T-helper 2 cell (primary cell): ENCODE results near the gene PRSS53.
"Not testable (repeated sequence)": the region's sequence is repeated elsewhere in the genome, so short reads cannot be mapped to it uniquely, and the experiment has no call there.

Experiments
- DNase-seq, 5 experiments: peaks; one replicate each; pipeline versions ENCODE4 v3.0.0 to v3.0.0-alpha.2; 2012 to 2022
- total RNA-seq, 2 donors: gene quantifications; one replicate each; lab custom pipeline; 2026; lab: John Stamatoyannopoulos, UW

PRSS53 gene
- total RNA-seq, result 5.7 to 7.5 reads per million in 2 donors

DNA sequence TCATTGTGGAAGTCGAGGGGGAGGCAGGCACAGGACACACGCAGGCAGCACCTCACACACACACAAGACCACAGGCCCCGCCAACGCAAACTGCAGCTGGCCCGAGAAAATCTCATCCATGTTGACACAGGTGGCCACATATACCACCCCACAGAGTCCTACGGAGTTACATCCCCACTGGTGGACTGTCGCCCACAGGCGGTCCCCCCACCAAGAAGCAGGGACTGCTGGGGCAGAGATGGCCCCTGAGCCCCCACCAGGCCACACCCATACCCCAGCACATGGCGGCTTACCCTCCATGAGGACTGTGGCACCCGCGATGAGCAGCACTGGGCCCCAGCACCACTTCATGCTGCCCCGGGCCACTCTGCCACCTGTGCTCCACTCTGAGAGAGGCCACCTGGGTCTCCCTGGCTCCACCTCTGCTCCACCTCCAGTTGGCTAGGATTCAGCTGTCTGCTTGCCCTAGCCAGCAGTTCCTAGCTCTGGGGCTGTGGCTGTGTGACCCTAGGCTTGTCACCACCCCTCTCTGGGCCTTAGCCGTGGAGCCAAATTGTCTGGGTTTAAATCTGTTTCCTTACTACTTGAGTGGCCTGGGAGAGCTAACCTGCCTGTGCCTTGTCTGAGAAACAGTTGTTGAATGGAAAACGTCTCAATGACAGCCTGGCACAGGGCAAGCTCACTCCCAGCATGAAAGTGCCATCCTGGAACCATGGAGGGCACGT is at the start of gene PRSS53:
PRSS53 (minus strand) TSS at position 485 of the 725 bp plus-strand sequence; CDS start at position 351, 134 bp downstream.
- DNase-seq, result no peak

DNA sequence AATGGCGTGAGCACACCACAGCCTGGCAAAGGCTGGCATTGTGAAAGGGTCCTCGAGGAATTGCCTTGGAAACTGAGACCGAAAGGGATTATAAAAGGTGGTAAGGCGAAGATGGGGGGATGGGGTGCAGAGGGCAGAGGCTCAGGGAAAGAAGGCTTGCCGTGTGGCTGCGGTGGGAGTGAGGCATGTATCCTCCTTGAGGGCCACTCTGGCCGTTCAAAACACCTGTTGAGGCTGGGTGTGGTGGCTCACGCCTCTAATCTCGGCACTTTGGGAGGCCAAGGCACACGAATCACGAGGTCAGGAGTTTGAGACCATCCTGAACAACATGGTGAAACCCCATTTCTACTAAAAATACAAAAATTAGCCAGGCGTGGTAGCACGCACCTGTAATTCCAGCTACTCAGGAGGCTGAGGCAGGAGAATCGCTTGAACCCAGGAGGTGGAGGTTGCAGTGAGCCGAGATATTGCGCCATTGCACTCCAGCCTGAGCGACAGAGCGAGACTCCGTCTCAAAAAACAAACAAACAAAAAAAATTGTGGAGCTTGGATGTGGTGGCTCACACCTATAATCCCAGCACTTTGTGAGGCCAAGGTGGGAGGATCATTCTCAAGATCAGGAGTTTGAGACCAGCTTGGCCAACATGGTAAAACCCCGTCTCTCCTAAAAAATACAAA is 48.2 kb upstream of the PRSS53 start:
- DNase-seq, result not testable (repeated sequence)

DNA sequence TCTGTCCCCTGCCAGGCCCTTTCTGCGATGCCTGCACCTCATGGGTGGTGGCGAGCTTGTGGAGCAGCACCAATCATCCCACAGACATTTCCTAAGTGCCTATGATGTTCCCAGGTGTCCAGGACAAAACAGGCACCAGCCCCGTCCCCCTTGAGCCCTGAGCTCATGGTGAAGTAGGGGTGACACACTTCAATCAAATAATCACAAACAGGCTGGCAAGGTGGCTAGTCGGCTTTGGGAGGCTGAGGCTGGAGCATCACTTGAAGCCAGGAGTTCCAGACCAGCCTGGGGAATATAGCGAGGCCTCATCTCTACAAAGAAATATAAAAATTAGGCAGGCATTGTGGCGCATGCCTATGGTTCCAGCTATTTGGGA is 47.5 kb upstream of the PRSS53 start:
- DNase-seq, result no peak

DNA sequence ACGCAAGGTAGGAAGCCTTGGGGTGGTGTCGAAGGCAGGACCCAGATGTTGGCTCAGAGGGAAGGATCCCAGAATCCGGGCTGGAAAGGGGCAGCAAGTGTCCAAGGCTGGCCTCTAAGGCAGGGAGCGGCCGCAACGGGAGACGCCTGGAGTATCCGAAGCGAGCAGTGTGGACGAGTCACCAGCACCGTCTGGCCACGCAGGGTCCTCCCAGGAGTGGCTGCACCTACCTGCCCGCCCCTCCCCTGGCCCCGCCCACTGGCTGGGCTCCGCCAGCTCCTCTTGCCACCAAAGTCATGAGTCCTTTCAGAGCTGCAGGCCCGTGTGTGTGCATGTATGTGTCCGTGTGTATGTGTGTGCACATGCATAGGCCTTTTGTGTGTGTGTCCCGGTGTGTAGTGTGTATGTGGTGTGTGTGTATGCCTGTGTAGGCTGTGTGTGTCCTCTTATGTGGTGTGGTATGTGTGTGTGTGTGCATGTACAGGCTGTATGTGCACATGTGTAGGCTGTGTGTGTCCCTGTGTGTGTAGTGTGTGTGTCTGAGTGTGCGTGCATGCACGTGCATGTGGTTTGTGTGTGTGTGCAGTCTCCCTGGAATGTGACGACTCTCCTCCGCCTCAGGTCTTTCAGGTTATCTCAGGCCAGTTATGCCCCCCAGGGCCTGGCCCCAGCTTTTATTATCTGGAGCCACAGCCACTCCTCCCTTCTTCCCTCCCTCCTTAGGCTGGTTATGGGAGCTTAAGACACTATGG is 47.0 kb upstream of the PRSS53 start, which contains the start of gene PRSS8:
PRSS8 (minus strand) TSS at position 193 of the 752 bp plus-strand sequence. CDS start 229 bp downstream, outside the sequence.
- DNase-seq, result no peak

DNA sequence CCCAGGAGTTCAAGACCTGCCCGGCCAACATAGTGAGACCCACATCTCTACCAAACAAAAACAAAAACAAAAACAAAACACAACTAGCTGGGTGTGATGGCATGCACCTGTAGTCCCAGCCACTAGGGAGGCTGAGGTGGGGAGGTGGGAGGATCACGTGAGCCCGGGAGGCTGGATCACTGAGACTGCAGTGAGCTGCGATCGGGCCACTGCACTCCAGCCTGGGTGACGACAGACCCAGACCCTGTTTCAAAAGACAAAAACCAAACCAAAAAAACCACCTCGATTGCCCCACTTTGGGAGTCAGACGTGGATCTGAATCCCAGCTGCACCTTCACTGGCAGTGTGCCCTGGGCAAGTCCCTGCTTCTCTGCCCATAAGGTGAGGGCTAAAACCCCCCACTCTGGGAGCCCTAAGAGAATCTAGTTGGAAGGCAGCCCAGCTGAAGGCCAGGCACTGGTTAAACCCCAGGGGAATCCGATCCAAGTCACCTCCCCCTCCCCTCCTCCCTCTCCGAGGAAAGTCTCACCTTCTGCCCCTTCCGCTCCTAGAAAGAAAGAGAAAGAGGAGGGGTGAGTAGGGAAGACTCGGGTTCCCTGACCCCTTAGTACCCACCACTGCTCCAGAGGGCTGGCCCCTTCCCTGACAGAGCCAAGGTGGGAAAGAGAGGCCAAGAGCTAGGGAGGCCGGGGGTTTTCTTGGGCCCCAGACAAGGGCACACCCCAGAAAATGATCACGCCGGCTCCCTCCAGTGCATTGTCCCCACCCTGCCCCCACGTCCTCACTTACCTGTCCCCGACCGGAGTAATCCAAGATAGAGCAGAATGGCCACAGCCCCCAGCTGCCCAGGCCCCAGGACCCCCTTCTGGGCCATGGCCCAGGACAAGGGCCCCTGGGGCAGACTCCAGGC is 46.1 kb upstream of the PRSS53 start:
- no peak for DNase-seq

DNA sequence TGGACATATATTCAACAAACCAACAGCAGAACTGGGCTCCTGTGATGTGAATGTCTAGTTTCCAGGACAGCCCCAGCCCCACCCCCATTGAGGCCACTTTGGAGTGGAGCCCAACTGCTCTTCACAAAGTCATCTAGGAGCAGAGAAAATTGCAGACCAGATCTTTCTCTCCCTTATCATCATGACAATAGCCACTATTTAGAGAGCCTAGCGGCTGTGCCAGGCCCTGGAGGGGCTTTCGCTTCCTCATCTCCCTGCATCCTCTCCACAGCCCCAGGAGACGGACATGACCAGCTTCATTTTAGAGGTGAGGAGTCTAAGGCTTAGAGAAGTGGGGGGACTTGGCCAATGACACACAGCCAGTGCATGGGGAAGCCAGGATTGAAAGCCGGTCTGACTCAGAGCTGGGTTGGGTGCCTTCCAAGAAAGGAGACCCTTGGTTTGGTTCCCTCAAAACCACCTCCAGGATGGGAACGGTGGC is 45.4 kb upstream of the PRSS53 start:
- DNase-seq, result no peak

DNA sequence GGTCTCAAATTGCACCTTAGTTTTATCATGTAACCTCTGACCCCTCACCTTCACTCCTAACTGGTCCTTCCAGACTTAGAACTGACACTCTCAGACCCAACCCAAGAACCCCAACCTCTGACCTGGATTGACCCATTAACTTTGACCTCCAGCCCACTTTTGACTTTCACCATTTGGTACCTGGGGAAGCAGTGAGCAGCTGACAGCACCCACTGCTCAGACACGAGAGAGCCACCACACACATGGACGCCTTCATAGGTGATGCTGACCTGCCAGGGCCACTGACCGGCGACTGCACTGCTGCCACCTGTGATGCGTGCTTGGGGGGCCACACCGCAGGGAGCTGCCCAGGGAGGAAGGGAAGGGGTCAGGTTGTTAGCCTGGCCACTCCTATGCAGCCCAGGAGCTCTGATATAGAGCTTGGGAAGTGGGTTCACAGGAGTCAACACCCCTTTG is 44.3 kb upstream of the PRSS53 start:
- DNase-seq, result no peak

DNA sequence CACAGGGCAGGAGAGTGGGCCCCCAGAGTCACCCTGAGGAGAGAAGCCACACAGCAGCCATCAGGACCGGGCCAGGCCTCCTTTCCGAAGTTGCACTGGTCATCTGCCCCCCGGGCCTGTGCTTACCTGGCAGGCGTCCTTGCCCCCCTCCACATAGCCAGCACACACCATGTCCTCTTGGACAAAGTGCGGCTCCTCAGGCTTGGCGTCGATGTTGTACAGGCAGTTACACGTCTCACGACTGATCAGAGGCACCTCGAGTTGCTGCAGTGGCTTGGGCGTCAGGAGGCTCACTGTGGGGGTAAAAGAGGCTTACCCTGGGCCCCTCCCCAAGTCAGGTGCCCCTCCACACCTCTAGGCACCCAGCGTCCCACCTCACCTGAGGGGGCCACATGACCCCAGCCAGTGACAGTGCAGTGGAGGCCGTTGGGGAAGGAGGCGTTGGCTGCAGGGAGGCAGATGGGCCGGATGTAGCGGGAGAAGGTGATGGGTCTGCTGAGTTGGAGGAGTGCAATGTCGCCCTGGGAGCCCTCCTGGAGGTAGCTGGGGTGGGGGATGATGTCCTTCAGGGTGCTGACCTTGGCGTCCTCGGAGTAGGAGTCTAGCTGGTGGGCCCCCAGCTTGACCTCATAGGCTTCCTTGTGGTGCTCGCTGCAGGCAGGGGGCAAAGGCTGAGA is 43.7 kb upstream of the PRSS53 start:
- DNase-seq, result no peak

DNA sequence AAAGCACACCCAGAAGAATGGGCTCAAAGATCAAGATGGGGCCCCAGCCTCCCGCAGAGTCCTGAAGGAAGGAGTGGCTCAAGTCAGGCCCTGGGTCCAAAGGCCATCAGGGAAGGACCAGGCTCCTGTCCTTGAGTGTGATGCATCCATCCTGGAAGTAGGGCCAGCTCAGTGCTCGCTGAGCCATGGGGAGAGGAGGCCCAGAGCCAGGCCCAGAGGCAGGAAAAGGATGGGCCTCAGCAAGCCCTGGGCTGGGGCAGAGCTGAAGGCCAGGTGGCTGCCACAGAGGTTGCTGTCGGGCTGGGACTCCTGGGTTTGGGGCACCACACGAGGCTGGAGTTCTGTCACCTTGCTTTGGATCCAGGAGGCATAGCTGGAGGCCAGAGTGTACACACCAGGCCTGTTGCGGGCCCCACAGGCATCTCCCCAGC is 43.1 kb upstream of the PRSS53 start:
- no peak for DNase-seq

DNA sequence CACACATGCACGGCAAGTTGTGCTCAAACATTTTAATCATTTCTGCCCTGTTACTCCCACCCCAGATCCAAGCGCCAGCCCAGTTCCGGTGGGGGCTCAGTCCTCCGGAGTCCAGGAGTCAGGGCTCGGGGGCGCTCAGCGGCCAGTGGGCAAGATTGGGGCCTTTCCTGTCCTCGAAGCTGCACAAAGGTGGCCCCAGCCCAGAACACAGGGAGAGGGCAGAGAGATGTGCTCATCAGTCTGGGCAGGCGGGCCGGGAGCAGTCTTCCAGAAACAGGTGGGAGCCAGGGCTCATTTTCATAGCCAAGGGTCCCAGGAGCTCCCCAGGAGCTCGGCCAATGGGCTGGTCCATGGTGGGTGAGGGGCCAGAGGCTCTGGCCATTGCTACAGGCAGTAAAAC is 42.7 kb upstream of the PRSS53 start:
- no peak for DNase-seq

DNA sequence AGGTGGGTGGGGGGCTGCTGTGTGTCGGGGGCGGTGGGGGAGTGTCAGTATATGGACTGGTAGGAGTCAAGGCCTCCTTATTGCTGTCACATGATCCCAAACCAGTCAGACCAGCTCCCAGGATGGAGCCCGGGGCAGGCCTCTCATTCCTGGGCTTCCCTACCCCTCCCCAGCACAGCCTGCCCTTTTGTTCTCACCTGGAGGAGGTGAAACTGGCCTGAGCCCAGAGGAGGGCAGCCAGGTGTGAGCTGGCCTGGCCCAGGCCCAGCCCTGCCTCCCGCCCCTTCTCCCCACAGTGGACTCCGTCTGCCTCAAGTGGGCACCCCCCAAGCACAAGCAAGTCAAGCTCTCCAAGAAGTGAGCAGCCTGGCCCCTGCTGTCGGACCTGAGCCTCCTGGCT is 42.2 kb upstream of the PRSS53 start:
- no peak for DNase-seq

DNA sequence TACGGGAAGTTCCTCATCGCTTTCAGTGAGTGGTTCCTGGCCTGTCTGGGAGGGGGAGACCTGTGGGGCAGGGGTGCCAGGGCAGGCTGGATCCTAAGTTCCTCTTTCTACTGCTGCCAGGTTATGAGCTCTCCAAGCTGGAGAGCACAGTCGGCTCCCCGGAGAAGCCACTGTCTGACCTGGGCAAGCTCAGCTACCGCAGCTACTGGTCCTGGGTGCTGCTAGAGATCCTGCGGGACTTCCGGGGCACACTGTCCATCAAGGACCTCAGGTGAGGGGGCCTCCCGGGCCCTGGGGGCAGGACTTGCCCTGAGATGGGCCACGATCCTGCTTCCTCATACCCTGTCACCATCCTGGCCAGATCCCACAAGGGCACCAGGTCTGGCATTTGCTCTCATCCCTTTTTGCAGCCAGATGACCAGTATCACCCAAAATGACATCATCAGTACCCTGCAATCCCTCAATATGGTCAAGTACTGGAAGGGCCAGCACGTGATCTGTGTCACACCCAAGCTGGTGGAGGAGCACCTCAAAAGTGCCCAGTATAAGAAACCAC is 41.7 kb upstream of the PRSS53 start:
- no peak for DNase-seq

DNA sequence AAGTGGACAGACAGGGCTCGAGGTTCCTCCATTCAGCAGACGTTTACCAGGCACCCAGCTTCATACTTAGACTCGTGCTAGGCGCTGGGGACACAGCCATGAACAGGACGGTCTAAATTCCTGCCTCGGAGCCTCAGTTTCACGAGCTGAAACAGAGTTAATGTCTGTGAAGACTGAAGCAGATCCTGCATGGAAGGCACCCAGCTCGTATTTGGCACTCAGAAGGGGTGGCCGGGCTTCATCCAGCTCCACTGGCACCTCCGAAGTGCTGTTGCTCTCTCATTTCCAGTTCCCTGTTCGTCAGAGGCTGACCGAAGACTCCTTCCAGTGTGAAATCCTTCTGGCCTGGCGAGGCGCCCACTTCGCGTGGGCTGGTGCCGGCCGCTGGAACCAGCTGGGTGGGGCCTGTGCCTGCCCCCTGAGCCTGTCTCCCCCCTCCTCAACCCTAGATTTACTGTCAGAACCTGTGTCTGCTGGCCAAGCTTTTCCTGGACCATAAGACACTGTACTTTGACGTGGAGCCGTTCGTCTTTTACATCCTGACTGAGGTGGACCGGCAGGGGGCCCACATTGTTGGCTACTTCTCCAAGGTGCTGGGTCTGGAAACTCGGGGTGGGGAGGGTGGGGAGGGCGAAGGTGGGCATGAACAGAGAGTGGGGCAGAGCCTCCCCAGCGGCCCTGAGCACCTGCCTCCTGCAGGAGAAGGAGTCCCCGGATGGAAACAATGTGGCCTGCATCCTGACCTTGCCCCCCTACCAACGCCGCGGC is 41.0 kb upstream of the PRSS53 start:
- no peak for DNase-seq

DNA sequence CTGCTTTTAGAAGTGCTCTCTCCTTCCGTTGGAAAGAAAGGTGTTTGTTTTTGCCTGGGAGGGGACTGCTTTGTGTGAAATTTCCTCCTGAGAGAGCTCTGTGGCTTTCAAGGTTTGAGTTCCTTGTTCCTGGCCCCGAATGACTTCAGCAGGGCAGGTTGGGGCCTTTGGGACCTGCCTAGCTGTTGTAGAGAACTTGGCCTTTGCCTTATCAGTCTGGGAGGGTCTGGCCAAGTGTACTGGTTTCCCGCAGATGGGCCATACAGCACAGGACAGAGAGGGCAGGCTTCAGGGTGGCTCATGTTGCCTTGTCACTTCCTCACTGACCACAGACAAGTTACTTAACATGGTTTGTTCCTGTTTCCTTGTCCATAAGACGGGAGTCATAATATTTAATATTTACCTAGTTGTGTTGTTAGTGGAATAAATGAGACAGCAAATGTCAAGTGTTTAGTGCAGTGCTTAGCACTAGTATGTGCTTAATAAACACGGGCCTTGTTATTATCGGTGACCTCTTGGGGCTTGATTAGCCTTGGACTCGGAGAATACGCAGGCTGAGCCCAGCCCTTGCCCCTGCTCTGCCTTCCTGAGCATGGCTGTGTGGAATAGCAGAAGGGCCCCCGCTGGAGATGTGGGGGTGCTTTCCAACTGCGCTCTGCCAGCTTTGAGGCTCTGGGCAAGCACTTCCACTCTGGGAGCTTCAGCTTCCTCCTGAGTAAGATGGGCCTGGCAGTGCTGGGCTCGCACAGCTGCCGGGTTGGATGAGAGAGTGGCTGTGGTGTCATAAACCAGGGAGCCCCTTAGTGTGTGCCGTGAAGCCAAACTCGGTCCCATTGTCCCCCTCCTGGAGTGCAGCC is 40.2 kb upstream of the PRSS53 start:
- no peak for DNase-seq

DNA sequence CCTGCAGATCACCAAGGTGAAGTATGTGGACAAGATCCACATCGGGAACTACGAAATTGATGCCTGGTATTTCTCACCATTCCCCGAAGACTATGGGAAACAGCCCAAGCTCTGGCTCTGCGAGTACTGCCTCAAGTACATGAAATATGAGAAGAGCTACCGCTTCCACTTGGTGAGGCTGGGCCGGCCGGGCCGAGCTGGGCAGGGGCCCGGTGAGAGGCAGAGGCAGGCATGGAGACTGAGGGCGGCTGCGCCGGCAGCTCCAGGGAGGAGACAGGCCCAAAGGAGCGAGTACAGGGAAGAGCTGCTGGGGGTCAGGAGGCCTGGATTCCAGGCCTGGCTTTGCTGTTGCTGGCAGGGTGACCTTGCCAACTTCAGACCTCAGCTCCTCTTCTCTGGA is 38.4 kb upstream of the PRSS53 start:
- no peak for DNase-seq

DNA sequence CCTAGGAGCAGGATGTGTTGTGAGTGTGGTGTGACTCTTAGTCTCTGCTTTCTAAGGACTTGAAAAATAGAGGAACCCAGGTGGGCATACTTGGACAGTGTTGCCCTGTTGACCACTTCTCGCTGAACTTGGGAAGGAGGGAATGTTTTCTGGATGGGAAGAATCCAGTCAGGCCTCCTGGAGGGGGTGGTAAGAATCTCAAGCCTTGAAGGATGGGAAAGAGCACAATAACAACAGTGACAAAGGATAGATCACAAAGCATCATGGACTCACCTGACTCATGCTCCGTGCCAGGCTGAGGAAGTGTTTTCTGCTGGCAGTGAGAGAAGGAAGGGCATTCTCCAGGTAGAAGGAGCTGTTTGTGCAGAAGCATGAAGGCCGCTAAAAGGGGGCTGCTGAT is 37.1 kb upstream of the PRSS53 start:
- no peak for DNase-seq

DNA sequence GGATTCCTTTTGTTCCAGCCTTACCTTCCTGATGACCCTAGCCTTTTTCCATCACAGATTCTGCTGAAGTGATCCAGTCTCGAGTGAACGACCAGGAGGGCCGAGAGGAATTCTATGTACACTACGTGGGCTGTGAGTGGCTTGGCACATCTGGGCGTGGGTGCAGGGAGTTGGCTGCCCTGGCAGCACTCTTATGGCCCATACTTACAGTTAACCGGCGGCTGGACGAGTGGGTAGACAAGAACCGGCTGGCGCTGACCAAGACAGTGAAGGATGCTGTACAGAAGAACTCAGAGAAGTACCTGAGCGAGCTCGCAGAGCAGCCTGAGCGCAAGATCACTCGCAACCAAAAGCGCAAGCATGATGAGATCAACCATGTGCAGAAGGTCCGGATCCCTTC is 31.4 kb upstream of the PRSS53 start:
- no peak for DNase-seq

DNA sequence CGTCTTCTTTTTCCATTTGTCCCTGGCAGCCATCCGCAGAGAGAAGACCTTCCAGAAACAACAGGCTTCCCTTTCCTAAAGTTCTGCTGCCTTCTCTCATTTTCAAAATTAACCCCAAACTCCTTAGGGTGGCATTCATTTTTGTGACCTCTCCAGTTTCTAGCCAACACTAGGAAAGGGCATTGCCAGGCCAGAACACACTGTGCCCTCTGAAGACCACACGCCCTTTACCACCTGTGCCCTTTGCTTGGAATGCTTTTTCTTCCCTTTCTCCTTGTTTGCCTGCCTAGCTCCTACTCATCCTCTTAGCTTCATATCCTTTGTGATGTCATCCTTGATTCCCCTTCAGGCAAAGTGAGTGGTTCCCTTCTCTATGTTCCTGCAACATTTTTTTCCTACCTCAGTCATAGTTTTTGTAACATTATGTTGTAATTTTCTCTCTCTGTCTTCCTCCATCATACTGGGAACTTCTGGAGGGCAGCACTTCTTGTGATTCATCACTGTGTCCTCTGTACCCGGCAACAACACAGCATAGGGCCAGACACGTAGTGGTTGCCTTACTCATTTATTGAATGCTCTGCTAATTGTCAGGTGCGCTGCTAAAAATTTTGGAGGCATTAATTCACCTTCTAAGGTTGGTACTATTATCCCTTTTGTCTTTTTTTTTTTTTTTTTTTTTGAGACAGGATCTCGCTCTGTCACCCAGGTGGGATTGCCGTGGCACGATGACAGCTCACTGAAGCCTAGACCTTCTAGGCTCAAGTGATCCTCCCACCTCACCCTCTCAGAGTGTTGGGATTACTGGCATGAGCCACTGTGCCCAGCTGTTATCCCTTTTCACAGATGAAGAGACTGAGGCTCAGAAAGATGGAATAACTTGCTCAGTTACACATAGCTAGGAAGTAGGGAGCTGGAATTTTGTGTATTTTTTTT is 29.7 kb upstream of the PRSS53 start:
- no peak for DNase-seq
